ENCODE measurements around the gene SLC26A9. TPM values are rescaled to one million over a fixed set of nuclear protein-coding genes. Genes with fewer than 3 reads are reported as not detected.
"Not testable (repeated sequence)": the region's sequence is repeated elsewhere in the genome, so short reads cannot be mapped to it uniquely, and the experiment has no call there.

Gene SLC26A9
- polyA plus RNA-seq, 1 experiment: not detected

DNA sequence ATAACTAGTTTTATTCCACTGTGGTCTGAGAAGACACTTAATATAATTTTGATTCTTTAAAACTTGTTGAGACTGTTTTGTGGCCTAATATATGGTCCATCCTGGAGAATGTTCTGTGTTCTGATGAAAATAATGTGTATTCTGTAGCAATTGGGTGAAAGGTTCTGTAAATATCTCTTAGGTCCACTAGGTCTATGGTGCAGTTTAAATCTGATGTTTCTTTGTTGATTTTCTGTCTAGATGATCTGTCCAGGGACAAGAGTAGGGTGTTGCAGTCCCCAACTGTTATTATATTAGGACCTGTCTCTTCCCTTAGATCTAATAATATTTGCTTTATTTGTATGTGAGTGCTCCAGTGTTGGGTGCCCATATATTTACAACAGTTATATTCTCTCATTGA, 59.5 kb downstream of the SLC26A9 start:
- CTCF ChIA-PET: no interaction called here
- POLR2A ChIA-PET: no interaction called here

DNA sequence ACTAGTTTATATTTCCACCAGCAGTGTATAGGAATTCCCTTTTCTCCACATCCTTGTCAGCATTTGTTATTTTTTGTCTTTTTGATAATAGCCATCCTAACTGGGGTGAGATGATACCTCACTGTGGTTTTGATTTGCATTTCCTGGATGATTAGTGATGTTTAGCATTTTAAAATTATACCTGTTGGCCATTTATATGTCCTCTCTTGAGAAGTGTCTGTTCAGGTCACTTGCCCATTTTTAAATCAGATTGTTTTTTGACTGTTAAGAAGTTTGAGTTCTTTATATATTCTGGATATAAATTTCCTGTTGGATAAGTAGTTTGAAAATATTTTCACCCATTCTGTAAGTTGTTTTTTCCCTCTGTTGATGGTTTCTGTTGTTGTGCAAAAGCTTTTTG, 62.3 kb downstream of the SLC26A9 start:
- Histone ChIP-seq H3K4me3 (ENCODE audit: low read depth, low read length) (no peak overlapping the region), H3K27me3 (ENCODE audit: control insufficient read depth, insufficient read depth, low read length) (no peaks in the 10 kb centered on the region), H3K36me3 (ENCODE audit: control insufficient read depth, insufficient read depth, low read length) (no peaks in the 10 kb centered on the region)
- ChIA-PET POLR2A (no interaction called here), CTCF (interaction anchor here (0.6 kb wide), 1 partner anchor 25 kb away, joined by 4 read pairs; no protein-coding TSS in a partner anchor)
- DNase-seq (ENCODE audit: low read depth): no peak
- TF ChIP-seq, protein P1, sequence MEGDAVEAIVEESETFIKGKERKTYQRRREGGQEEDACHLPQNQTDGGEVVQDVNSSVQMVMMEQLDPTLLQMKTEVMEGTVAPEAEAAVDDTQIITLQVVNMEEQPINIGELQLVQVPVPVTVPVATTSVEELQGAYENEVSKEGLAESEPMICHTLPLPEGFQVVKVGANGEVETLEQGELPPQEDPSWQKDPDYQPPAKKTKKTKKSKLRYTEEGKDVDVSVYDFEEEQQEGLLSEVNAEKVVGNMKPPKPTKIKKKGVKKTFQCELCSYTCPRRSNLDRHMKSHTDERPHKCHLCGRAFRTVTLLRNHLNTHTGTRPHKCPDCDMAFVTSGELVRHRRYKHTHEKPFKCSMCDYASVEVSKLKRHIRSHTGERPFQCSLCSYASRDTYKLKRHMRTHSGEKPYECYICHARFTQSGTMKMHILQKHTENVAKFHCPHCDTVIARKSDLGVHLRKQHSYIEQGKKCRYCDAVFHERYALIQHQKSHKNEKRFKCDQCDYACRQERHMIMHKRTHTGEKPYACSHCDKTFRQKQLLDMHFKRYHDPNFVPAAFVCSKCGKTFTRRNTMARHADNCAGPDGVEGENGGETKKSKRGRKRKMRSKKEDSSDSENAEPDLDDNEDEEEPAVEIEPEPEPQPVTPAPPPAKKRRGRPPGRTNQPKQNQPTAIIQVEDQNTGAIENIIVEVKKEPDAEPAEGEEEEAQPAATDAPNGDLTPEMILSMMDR (IDR thresholded peaks at IDR 0.05; ENCODE audit: insufficient read depth, low read depth, low read length): no peak

More for the DNA sequence above, 59.5 kb downstream of the SLC26A9 start:
- no peaks in the 10 kb centered on the region for H3K36me3 ChIP-seq (ENCODE audit: control insufficient read depth, insufficient read depth, low read length)
- DNase-seq (ENCODE audit: low read depth): no peak
- no peaks in the 10 kb centered on the region for H3K27me3 ChIP-seq (ENCODE audit: control insufficient read depth, insufficient read depth, low read length)
- no peak overlapping the region for H3K4me3 ChIP-seq (ENCODE audit: low read depth, low read length)
- TF ChIP-seq, protein P1 (IDR thresholded peaks at IDR 0.05; ENCODE audit: insufficient read depth, low read depth, low read length): no peak

DNA sequence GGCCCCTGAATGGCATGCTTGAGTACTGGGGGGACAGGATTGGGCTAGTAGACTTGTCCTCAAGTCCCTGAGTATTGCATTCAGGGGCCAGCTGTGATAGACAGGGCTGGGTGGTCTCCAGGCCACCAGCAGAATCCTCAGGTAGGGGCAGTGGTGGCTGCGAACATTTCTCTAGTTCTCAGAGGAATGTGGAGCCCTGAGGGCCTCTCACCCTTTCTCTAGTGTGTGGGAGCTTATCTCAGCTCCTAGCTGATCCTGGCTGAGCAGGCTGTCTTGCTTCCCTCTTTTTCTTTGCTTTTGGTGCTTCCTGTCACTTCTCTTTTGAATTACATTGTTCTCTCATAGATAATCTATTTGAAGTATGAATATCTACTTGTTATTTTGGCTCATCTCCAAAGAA, 63.3 kb downstream of the SLC26A9 start:
- ChIA-PET CTCF (interaction anchor here (0.5 kb wide), 1 partner anchor 141 kb away, joined by 4 read pairs; no protein-coding TSS in a partner anchor), POLR2A (no interaction called here)
- H3K4me3 ChIP-seq (ENCODE audit: low read depth, low read length): no peak overlapping the region

DNA sequence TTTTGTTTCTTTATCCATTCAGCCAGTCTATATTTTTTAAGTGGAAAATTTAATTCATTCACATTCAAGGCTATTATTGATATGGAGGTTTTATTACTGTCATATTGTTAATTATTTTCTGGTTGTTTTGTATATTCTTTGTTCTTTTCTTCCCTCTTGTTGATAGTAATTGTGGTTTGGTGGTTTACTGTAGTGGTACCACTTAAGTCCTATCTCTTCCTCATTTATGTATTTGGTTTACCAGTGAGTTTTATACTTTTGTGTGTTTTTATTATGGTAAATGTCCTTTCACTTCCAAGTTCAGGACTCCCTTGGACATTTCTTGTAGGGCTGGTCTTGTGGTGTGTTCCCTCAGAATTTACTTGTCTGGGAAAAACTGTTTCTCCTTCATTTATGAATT, 65.2 kb downstream of the SLC26A9 start:
- ChIA-PET CTCF (interaction anchor here (0.7 kb wide), 1 partner anchor 20 kb away, joined by 4 read pairs; no protein-coding TSS in a partner anchor), POLR2A (no interaction called here)

More for the DNA sequence above, 63.3 kb downstream of the SLC26A9 start:
- TF ChIP-seq, protein P1 (IDR thresholded peaks at IDR 0.05; ENCODE audit: insufficient read depth, low read depth, low read length): no peak
- DNase-seq (ENCODE audit: low read depth): no peak
- Histone ChIP-seq H3K27me3 (ENCODE audit: control insufficient read depth, insufficient read depth, low read length) (no peaks in the 10 kb centered on the region), H3K36me3 (ENCODE audit: control insufficient read depth, insufficient read depth, low read length) (no peaks in the 10 kb centered on the region)

DNA sequence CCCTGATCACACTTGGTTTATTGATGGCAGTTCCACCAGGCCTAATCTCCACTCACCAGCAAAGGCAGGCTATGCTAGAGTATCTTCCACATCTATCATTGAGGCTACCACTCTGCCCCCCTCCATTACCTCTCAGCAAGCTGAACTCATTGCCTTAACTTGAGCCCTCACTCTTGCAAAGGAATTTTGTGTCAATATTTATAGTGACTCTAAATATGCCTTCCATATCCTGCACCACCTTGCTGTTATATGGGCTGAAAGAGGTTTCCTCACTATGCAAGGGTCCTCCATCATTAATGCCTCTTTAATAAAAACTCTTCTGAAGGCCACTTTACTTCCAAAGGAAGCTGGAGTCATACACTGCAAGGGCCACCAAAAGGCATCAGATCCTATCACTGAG, 70.1 kb downstream of the SLC26A9 start:
- H3K27me3 ChIP-seq (ENCODE audit: control insufficient read depth, insufficient read depth, low read length); H3K4me3 ChIP-seq (ENCODE audit: low read depth, low read length); POLR2A ChIA-PET; H3K36me3 ChIP-seq (ENCODE audit: control insufficient read depth, insufficient read depth, low read length); CTCF ChIA-PET; DNase-seq (ENCODE audit: low read depth): not testable (repeated sequence)

More for the DNA sequence above, 65.2 kb downstream of the SLC26A9 start:
- Histone ChIP-seq H3K27me3 (ENCODE audit: control insufficient read depth, insufficient read depth, low read length) (no peaks in the 10 kb centered on the region), H3K36me3 (ENCODE audit: control insufficient read depth, insufficient read depth, low read length) (no peaks in the 10 kb centered on the region), H3K4me3 (ENCODE audit: low read depth, low read length) (no peak overlapping the region)
- no peak for DNase-seq (ENCODE audit: low read depth)
- TF ChIP-seq, protein P1 (IDR thresholded peaks at IDR 0.05; ENCODE audit: insufficient read depth, low read depth, low read length): no peak

DNA sequence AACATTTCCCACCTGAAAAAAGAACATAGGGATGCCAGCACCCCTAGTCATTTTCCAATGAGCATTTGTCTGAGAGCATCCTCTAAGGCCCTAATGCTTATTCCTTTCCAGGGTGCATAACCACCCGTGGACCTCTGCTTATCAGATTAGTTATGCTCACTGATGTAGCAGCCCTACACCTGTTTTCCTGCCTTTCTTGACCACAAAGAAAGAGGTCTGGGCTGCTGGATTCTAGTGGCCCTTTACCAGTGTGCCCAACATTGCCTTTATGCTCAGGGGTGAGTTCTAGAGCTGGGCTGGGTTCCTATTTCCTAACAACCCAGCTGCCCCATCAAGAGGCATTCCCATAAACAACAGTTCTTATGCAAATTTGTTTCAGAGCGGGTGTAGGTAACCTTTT, 73.0 kb downstream of the SLC26A9 start:
- H3K36me3 ChIP-seq (ENCODE audit: control insufficient read depth, insufficient read depth, low read length): no peaks in the 10 kb centered on the region
- ChIA-PET CTCF (no interaction called here), POLR2A (no interaction called here)
- H3K4me3 ChIP-seq (ENCODE audit: low read depth, low read length): no peak overlapping the region
- DNase-seq (ENCODE audit: low read depth): no peak
- no peaks in the 10 kb centered on the region for H3K27me3 ChIP-seq (ENCODE audit: control insufficient read depth, insufficient read depth, low read length)
- TF ChIP-seq, protein P1 (IDR thresholded peaks at IDR 0.05; ENCODE audit: insufficient read depth, low read depth, low read length): no peak

Data from BJ (cell line).